ENCODE results near the gene POP7.

DNA sequence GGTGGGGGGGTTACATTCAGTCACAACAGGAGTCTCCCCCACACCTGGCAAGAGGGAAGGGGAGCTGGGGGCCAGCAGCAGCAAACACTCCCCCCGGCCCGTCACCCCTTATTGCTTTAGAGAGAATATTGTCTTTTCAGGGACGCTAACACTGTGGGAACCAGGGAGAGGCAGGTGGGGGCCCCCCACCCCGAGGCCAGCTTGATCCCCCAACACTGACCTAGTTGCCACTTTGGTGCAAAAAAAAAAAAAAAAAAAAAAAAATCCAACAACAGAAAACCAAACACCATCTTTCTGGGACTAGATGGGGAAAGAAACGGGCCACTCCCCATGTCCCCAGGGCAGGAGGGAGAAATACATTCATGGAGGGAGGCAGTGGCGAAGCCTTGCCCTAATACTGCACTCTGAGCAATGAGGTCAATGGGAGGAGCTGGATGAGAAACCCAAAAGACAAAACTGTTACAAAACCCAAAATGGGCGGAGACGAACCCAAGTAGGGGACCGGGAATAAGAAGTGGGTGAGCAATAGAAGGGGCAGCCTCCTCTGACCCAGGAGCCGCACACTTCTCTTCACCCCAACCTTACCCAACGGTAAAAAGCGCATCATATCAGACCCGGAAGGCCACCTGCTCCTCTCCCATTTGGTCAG, 25.9 kb upstream of the POP7 start:
- TF ChIP-seq, protein P1, sequence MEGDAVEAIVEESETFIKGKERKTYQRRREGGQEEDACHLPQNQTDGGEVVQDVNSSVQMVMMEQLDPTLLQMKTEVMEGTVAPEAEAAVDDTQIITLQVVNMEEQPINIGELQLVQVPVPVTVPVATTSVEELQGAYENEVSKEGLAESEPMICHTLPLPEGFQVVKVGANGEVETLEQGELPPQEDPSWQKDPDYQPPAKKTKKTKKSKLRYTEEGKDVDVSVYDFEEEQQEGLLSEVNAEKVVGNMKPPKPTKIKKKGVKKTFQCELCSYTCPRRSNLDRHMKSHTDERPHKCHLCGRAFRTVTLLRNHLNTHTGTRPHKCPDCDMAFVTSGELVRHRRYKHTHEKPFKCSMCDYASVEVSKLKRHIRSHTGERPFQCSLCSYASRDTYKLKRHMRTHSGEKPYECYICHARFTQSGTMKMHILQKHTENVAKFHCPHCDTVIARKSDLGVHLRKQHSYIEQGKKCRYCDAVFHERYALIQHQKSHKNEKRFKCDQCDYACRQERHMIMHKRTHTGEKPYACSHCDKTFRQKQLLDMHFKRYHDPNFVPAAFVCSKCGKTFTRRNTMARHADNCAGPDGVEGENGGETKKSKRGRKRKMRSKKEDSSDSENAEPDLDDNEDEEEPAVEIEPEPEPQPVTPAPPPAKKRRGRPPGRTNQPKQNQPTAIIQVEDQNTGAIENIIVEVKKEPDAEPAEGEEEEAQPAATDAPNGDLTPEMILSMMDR (IDR thresholded peaks at IDR 0.05): no peak
- TF ChIP-seq POLR2A (IDR thresholded peaks at IDR 0.05): no peak
- TF ChIP-seq EP300 (IDR thresholded peaks at IDR 0.05): no peak
- TF ChIP-seq POLR2AphosphoS5 (IDR thresholded peaks at IDR 0.05): peak in 2 of 3 donors; percentile 4 to 18
